ENCODE data around the gene CCDC40.

The CCDC40 gene

DNA sequence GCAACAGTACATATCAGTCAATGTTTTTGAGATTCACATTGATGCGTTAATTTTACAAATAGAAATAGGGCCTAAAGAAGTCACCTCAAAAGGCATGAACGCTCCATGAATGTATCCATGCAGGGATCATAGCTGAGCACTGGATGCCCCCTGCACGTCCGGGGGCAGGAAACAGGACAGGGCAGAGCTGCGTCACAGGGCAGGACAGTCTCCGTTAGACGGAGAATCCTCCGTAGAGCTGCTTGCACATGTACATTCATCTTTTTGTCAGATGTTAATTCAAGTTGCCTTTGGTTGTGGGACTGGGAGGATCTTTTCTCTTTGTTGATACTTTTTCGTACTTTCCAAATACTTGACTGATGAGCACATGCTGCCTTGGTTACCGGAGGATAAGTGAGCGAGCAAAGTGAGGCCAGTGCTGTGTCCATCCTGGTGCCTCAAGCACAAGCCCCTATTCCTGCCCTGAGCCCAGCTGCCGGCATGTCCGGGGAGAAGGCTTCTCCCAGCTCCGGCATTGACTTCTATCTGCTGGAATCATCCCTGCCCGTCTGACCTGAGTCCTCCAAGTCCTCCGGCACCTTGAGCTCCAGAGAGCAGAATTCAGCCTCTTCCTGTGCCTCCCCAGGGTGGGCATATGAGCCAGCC lies 80.0 kb downstream of the CCDC40 start:
- DNase-seq (ENCODE audit: low spot score), result no peak

DNA sequence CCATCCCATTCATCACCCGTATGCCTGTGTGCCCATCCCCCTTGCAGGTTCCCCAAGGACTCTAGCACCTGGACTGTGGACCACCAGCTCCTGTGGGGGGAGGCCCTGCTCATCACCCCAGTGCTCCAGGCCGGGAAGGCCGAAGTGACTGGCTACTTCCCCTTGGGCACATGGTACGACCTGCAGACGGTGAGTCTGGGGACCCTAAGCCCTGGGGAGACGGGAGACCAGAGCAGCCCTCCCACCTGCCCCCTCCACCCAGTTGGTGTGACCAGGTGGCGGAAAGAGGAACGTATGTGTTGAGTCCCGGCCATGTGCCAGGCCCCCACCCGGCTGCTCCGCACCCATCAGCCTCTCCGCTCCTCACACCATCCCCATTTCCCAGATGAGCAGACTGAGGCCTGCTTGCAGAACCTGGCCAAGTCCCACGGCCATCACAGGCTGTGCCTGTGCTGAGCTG lies 80.5 kb downstream of the CCDC40 start:
- no peak for DNase-seq (ENCODE audit: low spot score)

DNA sequence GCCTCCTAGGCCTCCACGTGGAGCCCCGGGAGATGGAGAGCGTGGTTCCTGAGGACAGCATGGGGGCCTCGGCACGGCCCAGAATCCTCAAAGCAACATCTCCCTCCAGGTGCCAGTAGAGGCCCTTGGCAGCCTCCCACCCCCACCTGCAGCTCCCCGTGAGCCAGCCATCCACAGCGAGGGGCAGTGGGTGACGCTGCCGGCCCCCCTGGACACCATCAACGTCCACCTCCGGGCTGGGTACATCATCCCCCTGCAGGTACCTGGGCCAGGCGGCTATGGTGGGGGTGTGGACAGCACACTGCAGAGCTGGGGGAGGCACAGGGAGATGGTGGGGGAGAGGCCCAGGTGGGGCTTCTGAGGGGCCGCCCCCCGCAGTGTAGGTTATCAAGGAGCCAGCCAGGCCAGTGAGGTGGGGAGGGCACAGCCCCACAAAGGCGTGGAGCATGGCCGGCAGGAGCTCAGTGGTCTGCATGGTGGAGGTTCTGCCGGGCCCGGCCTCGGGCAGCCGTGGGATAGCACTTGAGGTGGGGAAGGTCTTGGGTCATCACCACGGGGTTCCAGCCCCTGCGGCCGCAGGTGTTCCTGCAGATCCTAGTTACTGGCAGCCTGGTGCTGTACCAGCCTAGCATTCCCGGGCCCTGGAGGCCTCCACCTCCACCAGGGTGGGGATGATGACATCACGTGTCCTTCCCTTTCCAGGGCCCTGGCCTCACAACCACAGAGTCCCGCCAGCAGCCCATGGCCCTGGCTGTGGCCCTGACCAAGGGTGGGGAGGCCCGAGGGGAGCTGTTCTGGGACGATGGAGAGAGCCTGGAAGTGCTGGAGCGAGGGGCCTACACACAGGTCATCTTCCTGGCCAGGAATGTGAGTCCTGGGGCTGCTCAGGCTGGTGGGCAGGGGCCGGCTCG lies 81.3 kb downstream of the CCDC40 start:
- DNase-seq (ENCODE audit: low spot score), result no peak

DNA sequence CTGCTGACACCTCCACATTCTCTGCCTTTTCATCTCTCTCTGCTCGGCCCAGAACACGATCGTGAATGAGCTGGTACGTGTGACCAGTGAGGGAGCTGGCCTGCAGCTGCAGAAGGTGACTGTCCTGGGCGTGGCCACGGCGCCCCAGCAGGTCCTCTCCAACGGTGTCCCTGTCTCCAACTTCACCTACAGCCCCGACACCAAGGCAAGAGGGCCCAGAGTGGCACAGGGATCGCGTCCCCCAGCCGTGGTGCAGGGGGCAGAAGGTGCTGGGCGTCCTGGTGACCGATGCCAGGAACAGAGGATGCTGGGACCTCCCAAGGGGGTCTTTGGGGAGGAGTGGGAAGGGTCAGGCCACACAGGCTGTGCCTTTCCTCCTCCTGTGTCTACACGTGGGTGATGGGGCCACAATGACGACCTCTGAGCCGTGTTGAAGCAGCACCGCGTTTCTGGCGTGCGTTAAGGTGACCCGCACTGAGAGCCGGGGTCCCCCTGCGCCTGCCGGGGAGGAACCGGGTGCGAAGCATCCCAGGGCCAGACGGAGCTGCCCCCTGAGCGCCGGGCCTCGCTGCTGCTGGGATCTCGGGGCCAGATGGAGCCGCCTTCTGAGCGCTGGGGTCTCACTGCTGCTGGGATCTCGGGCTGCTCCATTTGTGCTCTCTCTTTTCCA lies 82.3 kb downstream of the CCDC40 start:
- DNase-seq (ENCODE audit: low spot score), result no peak

DNA sequence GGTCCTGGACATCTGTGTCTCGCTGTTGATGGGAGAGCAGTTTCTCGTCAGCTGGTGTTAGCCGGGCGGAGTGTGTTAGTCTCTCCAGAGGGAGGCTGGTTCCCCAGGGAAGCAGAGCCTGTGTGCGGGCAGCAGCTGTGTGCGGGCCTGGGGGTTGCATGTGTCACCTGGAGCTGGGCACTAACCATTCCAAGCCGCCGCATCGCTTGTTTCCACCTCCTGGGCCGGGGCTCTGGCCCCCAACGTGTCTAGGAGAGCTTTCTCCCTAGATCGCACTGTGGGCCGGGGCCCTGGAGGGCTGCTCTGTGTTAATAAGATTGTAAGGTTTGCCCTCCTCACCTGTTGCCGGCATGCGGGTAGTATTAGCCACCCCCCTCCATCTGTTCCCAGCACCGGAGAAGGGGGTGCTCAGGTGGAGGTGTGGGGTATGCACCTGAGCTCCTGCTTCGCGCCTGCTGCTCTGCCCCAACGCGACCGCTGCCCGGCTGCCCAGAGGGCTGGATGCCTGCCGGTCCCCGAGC lies 82.9 kb downstream of the CCDC40 start:
- no peak for DNase-seq (ENCODE audit: low spot score)

DNA sequence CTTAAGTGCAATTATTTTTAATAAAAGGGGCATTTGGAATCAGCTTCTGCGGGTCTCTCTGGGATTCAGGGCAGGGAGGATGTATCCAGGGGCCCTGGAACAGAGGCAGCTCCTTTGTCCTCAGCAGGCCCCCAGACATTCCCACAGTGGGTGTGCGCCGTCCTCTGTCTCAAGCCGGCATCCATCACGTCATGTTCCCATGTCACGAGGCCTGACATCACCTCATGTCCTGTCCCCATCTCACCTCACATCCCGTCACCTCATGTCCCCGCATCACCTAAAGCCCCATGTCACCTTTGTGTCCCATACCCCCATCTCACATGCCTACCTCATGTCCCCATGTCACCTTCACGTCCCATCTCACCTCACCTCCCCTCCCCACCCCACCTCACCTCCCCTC lies 83.4 kb downstream of the CCDC40 start:
- DNase-seq (ENCODE audit: low spot score), result no peak

DNA sequence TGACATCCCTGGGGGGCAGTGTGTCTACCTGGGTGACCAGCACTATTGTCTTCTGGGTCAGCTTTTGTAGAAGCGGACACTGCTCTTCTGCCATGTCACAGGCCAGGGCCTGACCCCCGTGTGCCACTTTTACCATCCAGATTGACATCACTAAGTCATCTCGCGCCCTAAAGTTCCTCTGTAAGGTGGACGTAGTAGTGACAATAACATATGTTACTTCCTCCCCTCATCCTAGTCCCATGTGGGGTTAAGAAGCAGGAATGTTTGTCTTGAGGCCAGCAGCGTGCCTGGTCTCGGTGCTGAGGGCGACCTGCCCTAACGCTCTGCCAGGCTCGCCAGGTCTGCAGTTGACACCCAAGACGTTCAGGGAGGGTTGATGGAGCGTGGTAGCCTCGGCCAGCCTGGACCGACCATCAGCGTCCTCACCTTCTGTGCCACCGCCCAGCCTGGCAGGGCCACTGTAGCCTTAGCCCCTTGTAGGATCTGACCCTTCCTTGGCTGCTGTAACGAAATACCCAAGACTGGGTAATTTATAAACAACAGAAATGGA lies 85.7 kb downstream of the CCDC40 start:
- DNase-seq (ENCODE audit: low spot score), result no peak

DNA sequence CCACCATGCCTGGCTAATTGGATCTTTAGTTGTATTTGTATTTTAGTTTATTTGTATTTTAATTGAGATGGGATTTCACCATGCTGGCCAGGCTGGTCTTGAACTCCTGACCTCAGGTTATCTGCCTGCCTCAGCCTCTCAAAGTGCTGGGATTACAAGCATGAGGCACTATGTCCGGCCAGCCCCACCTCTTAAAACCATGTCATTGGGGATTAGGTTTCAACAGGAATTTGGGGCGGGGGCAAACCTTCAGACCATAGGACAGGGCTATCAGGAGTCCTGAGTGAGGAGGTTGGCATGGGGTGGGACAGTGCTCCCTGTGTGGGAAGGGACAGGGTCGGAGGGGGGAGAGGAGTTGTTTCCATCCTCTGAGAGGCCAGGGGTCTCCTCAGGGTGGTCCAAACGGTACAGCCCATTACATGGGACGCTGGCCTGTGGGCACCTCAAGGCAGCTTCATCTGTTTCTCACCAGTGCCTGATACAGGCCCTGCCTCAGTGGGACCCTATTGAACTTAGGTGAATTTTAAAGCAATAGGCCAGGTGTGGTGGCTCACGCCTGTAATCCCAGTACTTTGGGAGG lies 86.6 kb downstream of the CCDC40 start:
- no peak for DNase-seq (ENCODE audit: low spot score)

DNA sequence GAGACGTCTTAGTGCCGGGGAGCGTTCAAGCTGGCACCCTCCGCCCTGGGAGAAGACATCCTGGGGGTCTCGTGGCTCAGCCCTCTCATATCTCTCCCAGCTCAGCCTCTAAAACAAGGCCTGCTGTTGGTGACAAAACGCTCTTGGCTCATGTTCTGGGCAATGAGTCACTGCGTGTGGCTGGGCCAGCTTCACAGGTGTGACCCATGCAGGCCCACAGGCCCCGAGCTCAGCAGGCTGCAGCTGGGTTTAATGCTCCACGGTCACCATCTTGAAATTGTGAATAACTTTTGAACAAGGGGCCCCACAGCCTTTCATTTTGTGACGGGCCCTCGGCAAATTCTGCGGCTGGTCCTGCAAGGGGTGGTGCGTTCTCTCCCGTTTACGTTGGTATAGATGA lies 87.3 kb downstream of the CCDC40 start:
- DNase-seq (ENCODE audit: low spot score), result peak; percentile 58

DNA sequence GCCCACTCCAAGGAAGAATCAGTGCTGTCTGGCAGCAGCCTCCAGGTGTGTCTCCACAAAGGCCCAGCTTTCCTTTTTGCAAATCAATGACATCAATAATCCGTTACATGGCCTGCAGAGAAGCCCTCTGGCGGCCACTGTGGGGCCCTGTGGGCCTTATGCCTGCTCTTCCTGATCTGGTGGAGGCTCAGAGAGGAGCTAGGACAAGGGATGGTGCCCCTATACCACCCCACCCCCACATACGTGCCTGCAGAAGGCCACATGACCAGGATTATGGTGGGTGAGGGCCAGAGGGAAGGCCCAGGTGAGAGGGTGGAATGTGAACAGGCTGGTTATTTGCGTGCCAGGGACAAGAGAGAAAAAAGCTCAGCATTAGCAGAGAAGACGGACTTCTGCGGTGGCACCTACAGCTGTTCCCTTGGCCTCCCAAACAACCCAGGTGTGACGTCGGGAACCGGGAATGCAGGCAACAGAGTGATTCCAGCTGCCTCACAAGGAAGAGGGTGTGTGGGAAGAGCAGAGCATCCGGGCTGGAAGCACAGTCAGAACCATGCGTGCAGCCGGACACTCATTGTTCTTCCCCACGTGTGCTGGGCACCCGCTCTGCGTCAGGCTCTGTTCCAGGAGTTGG lies 88.0 kb downstream of the CCDC40 start:
- DNase-seq (ENCODE audit: low spot score), result peak; percentile 39

DNA sequence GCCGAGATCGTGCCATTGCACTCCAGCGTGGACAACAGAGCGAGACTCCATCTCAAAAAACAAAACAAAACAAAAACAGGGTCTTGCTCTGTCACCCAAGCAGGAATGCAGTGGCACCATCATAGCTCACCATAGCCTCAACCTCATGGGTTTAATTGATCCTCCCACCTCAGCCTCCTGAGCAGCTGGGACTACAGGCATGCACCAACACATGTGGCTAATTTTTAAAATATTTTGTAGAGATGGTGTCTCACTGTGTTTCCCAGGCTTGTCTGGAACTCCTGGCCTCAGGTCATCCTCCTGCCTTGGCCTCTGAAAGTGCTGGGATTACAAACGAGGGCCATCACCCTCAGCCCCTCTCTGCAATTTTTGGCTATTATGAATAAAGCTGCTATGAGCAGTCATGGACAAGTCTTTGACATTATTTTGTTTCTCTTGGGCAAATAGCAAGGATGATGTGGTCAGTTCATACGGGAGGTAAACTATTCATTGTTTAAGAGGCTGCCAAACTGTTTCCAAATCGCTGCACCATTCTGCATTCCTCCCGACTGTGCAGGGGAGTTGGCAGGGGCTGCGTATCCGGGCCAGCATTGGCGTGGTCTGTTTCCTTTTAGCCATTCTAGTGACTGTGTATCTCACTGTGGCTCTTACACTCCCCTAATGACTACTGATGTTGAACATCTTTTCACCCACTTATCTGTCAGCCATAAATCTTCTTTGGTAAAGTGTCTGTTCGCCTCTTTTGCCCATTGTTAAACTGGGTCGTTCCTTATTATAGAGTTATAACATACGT lies 89.4 kb downstream of the CCDC40 start:
- DNase-seq (ENCODE audit: low spot score), result peak; percentile 84

DNA sequence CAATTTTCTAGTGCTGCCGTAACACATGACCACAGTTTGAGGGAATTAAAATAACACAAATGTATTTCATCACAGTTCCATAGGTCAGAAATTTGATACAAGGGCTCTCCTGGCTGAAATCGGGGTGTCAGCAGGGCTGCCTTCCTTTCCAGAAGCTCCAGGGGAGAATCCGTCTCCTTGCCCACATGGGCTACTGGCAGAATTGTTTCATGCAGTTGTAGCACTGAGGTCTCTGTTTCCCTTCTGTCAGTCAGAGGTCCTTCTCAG lies 89.9 kb downstream of the CCDC40 start:
- no peak for DNase-seq (ENCODE audit: low spot score)

DNA sequence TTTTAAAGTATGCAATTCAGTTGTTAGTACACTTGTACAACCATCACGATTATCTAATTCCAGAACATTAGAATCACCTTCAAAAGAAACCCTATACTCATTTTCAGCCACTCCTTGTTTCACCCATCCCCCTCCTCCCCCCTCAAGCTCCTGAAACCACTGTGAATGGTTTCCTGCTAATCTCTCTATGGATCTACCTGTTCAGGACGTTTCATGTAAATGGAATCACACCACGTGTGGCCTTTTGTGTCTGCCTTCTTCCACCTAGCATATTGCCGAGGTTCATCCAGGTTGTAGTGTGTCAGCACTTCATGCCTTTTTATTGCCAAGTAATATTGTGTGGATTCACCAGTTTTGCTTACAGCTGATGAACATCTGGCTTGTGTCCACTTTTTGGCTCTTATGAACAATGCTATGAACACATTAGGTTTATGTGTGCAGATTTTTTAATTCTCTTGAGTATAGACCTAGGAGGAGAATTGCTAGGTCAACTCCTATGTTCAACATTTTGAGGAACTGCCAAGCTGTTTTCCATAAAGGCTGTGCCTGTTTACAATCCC lies 92.6 kb downstream of the CCDC40 start:
- DNase-seq (ENCODE audit: low spot score), result no peak

DNA sequence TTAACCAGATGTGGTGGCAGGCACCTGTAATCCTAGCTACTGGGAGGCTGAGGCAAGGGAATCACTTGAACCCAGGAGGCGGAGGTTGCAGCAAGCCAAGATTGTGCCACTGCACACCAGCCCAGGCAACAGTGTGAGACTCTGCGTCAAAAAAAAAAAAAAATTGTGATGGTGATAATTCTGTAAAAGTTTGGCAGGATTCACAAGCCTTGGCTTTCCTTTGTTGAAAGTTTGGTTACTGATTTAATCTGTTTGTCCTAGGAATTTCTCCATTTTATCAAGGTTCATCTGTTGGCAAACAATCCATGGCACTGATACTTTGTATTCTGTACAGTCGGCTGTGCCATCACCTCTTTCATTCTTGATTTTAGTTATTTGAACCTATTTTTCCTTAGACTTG lies 94.5 kb downstream of the CCDC40 start:
- DNase-seq (ENCODE audit: low spot score), result no peak

DNA sequence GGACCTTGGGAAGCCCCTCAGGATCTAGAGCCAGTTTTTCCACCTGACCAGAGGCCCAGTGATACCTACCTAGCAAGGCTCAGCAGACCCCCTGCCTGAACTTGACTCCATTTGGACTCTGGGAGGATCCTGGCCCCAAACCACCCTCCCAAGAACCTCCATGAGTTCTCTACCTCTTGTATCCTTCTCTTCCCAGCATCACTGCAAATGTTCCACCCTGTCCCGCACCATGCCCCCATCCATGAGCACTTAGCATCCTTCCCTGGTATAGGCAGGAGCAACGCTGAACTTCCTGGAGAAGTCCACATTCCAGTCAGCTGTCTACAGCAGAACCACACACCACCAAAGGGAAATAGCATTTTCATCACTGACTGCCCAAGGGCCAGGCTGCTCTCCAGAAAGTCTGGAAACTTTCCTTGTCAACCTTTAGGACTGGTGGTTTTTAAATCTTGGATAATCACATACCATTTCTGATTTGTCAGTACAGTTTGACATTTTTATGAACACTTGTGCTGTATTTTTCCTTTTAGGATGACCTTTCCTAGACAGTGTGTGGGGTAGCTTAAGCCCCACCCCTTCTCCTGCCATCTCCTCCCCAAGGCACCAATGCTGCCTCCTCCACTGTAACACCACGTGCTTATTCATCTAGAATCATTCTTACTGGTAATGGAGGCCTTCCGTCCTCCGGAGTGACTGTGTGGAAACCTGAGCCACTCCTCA lies 96.6 kb downstream of the CCDC40 start:
- no peak for DNase-seq (ENCODE audit: low spot score)

DNA sequence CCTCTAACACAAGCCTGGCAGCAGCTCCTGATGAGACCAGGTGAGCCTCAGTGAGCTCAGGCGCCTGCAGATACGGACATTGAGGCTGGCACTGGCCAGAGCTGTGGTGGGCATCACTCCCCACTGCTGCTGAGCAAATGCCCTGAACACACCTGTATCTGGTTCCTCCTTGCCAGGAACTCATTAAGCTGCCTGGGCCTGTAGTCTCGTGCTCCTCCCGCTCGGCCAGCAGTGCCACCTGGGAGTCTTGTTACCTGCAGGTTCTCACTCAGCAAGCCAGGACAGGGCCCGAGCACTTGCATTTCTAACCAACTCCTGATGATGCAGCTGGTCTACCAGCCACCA lies 97.2 kb downstream of the CCDC40 start:
- no peak for DNase-seq (ENCODE audit: low spot score)

DNA sequence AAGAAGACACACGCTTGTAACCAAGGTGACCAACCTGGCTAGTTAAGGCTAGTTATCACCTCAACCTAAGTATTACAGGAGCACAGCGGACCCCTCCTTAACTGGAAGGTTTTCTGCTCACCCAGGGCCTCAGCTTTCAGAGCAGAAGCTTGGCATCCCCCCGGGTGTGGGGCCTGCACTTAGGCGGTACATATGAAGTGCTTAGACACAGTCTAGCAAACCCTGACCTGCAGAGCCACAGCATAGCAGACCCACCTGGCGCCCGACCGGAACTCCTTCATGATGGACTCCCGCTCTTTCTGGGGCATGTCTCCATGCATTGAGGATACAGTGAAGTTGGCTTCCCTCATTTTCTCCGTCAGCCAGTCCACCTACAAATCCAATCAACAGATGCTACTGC lies 100.7 kb downstream of the CCDC40 start:
- no peak for DNase-seq (ENCODE audit: low spot score)

DNA sequence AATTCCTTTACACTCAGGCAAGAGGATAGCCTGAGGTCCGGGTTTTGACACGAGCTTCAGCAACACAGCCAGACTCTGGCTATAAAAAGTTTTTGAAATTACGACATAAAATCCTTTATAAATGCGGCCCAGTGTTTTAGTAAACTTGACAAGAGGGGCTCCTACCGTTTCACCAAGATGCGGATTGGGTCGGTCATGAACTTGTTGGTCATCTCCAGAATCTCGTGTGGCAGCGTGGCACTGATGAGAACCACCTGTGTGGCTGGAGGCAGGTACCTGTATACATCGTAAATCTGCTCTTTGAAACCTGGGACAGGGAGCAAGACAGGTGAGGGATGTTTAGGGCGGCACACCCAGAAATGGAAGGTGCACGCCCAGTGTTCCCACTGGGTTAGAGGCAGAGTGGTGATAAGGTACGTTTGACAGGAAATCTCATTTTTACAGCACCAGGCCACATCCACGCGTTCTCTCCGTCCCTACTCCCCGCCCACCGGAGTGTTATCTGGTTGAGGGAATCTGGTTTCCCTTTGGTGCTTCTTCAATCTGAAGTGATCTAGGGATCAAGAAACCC lies 102.5 kb downstream of the CCDC40 start:
- DNase-seq (ENCODE audit: low spot score), result no peak

DNA sequence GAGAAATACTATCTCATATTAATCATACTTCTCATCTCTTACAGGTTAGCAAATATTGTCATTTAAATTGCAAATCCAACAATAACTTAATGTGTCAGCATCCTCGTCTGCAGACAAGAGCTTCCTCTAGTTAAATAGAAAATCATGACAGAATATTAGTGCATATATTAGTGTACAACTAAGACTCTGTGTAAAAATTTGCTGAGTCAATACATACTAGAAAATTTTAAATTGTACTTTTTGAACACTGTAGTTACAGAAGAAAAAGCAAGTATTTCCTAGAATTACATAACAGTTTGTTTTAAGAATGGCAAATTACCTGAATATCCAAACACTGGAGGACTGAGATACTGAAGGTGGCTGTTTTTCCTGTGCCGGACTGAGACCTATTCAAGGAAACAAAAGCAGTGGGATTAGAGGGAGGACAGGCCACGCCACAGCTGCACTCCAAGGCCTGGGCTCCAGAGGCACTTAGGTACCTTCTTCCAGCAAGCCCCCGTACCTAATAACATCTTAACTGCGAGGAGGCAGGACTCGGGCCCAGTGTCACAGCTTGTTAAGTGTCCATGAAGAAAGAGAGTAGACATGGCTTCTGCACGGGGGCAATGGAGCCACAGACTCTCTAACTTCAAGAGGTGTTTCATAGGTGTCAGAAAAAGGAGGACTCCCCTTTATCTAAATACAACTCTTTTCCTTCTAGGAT lies 105.2 kb downstream of the CCDC40 start:
- no peak for DNase-seq (ENCODE audit: low spot score)

Measured in AG20443 (cell line).